Measurements from ENCODE around the gene DCANP1.
"Not testable (repeated sequence)": the region's sequence is repeated elsewhere in the genome, so short reads cannot be mapped to it uniquely, and the experiment has no call there.

The DCANP1 gene

GRCh38 chr5:135447298-135447929 lies at the start of gene DCANP1:
Gene DCANP1 (minus strand): TSS chr5:135447348. CDS start chr5:135447108, 240 bp downstream.
- DNase-seq, result no peak

DNA sequence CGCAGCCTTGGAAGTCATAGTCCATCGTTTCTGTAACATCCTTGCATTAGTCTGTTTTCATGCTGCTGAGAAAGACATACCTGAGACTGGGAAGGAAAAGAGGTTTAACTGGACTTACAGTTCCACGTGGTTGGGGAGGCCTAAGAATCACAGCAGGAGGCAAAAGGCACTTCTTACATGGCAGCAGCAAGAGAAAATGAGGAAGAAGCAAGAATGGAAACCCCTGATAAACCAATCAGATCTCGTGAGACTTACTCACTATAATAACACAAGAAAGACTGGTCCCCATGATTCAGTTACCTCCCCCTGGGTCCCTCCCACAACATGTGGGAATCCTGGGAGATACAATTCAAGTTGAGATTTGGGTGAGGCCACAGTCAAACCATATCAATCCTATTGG lies 48.4 kb upstream of the DCANP1 start:
- not testable (repeated sequence) for DNase-seq

DNA sequence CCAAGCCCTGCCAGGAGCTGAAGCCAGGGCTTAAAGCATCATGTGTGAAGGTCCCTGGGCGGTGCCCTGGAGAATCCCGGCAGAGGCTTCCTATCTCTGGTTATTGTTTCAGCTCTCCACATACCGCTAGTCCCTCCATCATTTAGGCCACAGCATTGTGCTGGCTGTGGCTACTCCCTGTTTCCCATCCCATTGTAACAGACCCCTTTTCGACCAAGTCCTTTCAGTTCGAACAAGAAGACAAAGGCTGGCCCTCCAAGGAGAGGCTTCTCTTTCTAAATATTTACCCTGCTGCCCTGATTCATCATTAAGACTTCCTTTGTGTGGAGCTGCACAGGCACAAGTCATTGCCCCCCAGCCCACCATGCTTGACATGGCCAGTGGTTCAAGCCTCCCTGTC lies 47.0 kb upstream of the DCANP1 start:
- DNase-seq, result no peak

- DNase-seq, result no peak
Observed at GRCh38 chr5:135493406-135494180, 46.4 kb upstream of the DCANP1 start.

DNA sequence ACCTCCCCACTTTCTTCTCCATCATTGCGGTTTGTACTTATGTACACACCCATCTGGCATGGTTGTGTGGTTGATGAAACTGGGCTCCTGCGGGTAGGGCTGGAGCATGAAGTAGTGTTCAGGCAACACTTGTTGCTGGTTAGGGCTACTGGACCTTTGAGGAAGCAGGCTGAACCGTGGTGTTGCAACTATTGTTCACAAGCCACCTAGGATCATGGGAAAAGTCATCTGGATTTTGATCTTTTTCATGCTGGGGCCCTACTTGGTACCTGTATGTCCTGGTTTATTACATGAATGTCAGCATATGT lies 45.1 kb upstream of the DCANP1 start:
- DNase-seq, result no peak

GRCh38 chr5:135491552-135492318 lies 44.6 kb upstream of the DCANP1 start:
- no peak for DNase-seq

GRCh38 chr5:135491038-135491551 lies 43.9 kb upstream of the DCANP1 start:
- DNase-seq, result no peak

DNA sequence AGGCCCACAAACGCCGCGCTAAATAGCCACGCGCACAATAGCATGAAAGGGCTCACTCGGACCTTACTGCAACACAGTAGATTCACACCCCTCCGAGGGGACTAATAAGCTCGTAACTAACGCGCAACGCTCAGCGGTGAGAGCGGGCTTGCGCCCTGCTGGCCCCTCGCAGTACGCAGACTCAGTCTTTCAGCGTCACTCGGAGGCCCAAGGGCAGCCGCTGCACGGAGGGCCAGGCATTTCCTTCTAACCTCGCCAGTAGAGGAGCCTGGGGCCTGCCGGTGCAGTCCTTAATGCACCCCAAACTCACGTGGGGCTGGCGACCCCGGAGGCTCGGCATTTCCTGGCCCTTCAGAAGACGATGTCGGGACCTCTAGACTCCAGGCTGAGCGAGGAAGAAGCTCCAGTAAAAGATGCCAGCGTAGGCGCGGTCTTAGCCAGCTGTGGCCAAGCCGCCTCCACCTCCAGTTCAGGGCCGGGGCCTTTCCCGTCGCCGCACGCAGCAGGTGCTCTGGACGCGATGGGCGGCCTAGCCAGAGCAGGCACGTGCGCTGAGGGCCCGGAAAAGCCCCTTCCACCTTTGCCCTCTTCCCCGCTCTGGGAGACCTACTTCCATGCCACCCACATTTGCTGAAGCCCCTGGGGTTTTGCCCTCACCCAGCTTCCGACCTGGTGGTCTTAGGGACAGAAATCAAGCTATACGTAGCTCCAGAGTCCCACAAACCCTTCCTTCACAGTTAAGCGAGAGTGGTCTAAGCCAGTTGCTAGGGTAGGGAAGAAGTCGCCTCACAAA lies 43.3 kb upstream of the DCANP1 start:
- DNase-seq, result no peak

DNA sequence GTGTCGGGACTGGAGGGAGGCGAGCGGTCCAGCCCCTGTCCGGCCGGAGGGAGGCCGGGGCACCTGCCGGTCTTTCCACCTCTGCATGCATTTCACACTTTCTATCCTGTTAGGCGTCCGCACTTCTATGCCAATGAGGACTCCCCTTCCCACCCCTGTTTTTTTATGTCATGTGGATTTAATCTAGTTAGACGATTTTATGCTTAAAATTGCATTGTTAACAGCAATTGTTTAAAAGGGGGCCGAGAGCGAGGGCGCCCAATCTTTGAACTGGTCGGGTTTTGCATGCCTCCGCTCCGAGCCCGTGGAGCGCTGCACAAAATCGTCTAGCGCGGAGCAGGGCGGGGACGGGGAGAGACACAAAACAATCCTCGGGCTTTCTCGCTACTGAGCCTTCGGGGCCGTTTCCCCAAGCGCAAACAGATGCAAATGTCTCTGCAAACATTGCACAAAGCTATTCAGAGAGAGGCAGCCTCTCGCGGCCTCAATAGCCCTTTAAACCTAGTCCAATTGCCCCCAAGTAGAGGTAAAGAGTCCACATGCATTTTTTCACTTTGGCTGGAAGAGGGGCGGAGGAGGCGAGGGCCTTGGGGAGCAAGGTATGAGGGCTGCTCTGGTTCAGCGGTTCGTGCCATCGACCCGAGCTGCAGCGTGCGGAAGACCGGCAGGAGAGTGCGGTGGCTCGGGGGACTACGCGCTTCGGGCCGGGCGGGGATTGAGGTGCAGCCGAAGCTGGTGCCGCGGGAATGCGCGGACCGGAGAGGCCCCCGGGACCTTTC lies 42.5 kb upstream of the DCANP1 start:
- DNase-seq, result no peak

DNA sequence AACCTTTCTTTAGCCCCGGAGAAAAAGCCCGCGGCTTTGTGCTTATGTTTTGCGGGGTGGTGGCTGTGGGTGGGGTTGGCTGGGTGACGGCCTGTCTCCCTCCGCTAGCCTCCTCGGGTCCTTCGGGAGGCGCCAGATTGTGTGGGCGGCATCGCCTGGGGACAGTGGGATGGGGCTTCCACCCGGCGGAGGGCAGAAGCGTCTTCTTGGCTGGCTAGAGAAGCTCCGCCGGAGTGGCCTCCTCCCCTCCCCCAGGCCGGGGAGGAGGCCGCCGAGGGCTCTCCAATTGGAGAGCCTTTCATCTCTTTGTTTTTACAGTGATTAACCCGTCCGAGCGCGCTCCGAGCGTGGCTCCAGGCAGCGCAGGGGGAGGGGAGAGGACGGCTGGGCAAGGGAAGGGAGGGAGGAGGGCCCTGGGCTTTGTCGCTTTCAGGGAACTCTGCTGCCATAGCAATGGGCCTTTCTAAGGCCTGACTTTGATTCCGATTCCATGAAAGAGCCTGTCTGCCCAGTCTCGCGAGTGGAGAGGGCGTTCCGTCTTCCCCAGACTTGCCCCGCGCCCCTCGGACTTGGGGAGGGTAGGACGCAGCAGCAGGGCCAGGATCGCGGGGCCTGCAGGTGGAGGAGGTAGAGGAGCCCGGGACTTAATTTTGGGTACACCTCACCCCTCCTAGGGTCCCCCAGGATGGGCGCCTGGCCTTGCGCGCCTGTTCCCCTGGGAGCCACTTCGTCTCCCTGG lies 41.7 kb upstream of the DCANP1 start:
- no peak for DNase-seq

DNA sequence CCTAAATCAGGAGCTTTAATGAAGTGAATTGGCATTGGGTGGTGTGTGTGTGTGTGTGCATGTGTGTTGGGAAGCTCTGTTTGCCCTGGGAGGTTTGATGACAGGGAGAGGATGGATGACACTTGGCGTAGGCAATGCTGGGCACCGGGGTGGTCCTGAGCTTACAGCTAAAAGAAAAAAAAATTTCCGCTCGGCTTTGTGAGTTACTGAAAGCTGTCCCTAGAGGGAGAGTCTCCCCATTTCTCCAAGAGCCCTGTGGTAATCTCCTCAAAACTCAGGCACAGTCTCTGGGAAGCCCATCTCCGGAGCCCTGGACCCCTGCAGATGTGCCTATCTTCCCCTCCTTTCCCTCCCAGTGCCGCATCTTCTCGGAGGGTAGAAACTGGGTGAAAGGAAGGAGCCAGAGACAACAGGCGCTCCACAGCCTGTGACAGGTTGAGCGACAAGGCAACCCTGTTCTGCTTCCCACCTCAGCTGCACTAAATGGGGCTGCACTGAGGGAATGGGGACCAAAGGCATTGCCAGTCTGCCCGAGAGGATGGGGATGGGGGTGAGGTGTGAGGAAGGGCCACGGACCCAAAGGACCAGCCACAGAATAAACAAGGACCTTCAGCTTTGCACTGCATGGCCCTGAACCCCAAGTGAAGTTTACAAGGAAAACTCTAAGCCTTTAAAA lies 40.8 kb upstream of the DCANP1 start:
- no peak for DNase-seq

- no peak for DNase-seq
Observed at GRCh38 chr5:135487037-135487395, 39.9 kb upstream of the DCANP1 start.

GRCh38 chr5:135486131-135487036 lies 39.2 kb upstream of the DCANP1 start:
- DNase-seq, result no peak

DNA sequence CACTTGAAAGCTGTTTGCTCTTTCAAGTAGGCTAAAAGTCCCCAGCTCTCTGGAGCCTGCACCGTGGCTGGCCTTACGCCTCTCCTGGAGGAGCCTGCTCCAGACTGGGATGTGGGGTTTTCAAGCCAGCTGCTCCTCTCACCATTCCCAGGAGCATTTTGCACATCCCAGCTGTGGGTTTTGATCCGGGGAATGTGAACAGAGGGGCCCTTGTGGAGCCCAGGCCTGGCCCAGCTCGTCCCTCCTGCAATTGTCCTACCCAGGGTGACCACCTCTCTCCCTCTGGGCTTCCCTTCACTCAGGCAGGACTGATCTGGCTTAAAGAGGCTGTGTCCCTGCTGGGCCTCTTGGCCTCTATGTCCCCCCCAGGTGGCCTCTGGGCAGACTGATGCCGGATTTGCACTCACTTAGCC lies 37.5 kb upstream of the DCANP1 start:
- no peak for DNase-seq

GRCh38 chr5:135483254-135483653 lies 36.1 kb upstream of the DCANP1 start:
- no peak for DNase-seq

GRCh38 chr5:135482381-135482933 lies 35.3 kb upstream of the DCANP1 start:
- no peak for DNase-seq

- no peak for DNase-seq
Observed at GRCh38 chr5:135481909-135482311, 34.8 kb upstream of the DCANP1 start.

DNA sequence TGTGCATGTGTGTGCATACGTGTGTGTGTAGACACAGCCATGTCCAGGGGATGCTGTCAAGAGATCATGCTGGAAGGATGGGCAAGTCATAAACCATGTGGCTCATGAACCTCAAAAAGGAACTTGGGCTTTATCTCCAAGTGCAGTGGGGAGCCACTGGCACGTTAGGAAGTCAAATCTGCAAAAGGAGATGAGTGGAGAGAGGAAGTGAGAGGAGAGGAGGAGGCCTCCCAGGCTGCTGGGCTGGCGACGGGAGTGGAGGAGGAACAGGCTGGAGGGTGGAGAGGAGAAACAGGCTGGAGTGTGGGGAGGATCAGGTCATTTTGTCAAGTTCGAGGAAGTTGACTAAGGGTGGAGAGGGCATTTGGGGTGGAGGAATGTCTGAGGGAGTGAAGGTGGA lies 34.2 kb upstream of the DCANP1 start:
- DNase-seq, result no peak

GRCh38 chr5:135480511-135480910 lies 33.4 kb upstream of the DCANP1 start:
- no peak for DNase-seq

All from activated CD8-positive, alpha-beta memory T cell treated with anti-CD3 and anti-CD28 coated beads for 24 hours (primary cell).